ENCODE results near the gene CPN1.

- TF ChIP-seq POLR2AphosphoS5 (IDR thresholded peaks at IDR 0.05; ENCODE audit: insufficient read depth, low read depth, low read length): no peak
- no peak for TF ChIP-seq CTCF (IDR thresholded peaks at IDR 0.05; ENCODE audit: extremely low read depth in 1 of 2, insufficient read depth in 1 of 2, low read depth in 1 of 2, low read length in 2 of 2)
- no peak for TF ChIP-seq POLR2A (IDR thresholded peaks at IDR 0.05; ENCODE audit: low read depth, low read length)
- TF ChIP-seq EZH2 (IDR thresholded peaks at IDR 0.05; ENCODE audit: borderline replicate concordance, low read depth, low read length, severe bottlenecking): no peak
Measured at GRCh38 chr10:100119726-100120125, 38.1 kb upstream of the CPN1 start.
